Parathyroid adenoma (tissue), 2 donors: ENCODE measurements around the gene KRT33B.

Experiments used
- H2AFZ ChIP-seq: fragments of 300-600 bp; sonication (generic); one replicate; pipeline ENCODE4 v1.7.0; 2017; ENCODE audit warnings: antibody characterized with exemption, mild to moderate bottlenecking
- H3K27ac ChIP-seq: fragments of 300-600 bp; sonication (generic); one replicate; pipeline ENCODE4 v1.7.0; 2017
- H3K27me3 ChIP-seq: fragments of 300-600 bp; sonication (generic); one replicate; pipeline ENCODE4 v1.7.0; 2017; ENCODE audit warnings: low read length; ENCODE audit not compliant: control insufficient read depth, insufficient read depth
- H3K36me3 ChIP-seq: fragments of 300-600 bp; sonication (generic); one replicate; pipeline ENCODE4 v1.7.0; 2017; ENCODE audit warnings: low read length; ENCODE audit not compliant: control insufficient read depth, insufficient read depth
- H3K4me1 ChIP-seq: fragments of 300-600 bp; sonication (generic); one replicate; pipeline ENCODE4 v1.7.0; 2017; ENCODE audit warnings: control low read depth
- H3K4me2 ChIP-seq: fragments of 300-600 bp; sonication (generic); one replicate; pipeline ENCODE4 v1.7.0; 2017; ENCODE audit warnings: low read length
- H3K4me3 ChIP-seq: fragments of 300-600 bp; sonication (generic); one replicate; pipeline ENCODE4 v1.7.0; 2017; ENCODE audit warnings: low read depth, low read length
- H3K79me2 ChIP-seq: fragments of 300-600 bp; sonication (generic); one replicate; pipeline ENCODE4 v1.7.0; 2017; ENCODE audit warnings: control low read depth
- H3K9ac ChIP-seq: fragments of 300-600 bp; sonication (generic); one replicate; pipeline ENCODE4 v1.7.0; 2017; ENCODE audit warnings: mild to moderate bottlenecking
- H3K9me3 ChIP-seq: fragments of 300-600 bp; sonication (generic); one replicate; pipeline ENCODE4 v1.7.0; 2017; ENCODE audit warnings: low read length; ENCODE audit not compliant: control insufficient read depth
- CTCF ChIP-seq: fragments of 300-600 bp; sonication (generic); IDR thresholded peaks from one replicate; pipeline ENCODE4 v1.7.0; 2017; ENCODE audit warnings: antibody characterized with exemption, mild to moderate bottlenecking
- donor health status: primary hyperparathyroidism.

Gene KRT33B

GRCh38 chr17:41367426-41368075 lies 2.1 kb downstream of the KRT33B start:
- H3K4me2 ChIP-seq, result no peak overlapping the region
- H3K4me3 ChIP-seq, result no peak overlapping the region
- H3K27ac ChIP-seq, result no peak overlapping the region
- H3K9ac ChIP-seq, result no peak overlapping the region
- H3K36me3 ChIP-seq, result no peaks in the 10 kb centered on the region
- no peak for TF ChIP-seq CTCF
- no peaks in the 10 kb centered on the region for H3K79me2 ChIP-seq
- H3K4me1 ChIP-seq, result no peaks in the 10 kb centered on the region
- no peaks in the 10 kb centered on the region for H3K9me3 ChIP-seq
- no peak overlapping the region for H2AFZ ChIP-seq
- H3K27me3 ChIP-seq, result no peaks in the 10 kb centered on the region

- no peak overlapping the region for H3K4me2 ChIP-seq
- H3K9me3 ChIP-seq, result no peaks in the 10 kb centered on the region
- H3K4me3 ChIP-seq, result no peak overlapping the region
- H3K9ac ChIP-seq, result no peak overlapping the region
- H3K36me3 ChIP-seq, result no peaks in the 10 kb centered on the region
- no peaks in the 10 kb centered on the region for H3K79me2 ChIP-seq
- no peak overlapping the region for H3K27ac ChIP-seq
- no peak overlapping the region for H2AFZ ChIP-seq
- no peaks in the 10 kb centered on the region for H3K27me3 ChIP-seq
- H3K4me1 ChIP-seq, result no peaks in the 10 kb centered on the region
- TF ChIP-seq CTCF, result no peak
These were observed 3.5 kb downstream of the KRT33B start for GRCh38 chr17:41366070-41366469.

DNA sequence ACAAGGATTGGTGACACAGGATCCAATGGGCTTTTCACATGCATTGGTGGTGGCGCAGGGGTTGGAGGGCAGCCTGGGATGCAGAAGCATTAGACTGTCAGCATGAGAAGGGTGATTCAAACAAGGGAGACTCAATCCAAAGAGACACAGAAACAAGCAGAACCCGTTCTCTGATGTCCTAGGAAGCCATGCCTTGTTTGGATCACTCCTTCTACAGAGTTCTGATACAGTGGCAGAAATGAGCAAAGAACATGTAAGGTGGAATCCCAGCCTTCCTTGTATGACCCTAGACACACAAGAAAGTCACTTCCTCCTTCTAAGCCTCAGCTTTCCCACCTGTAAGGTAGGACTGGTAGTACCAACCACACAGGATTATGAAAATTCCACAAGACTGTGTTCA lies 5.7 kb downstream of the KRT33B start:
- H3K79me2 ChIP-seq, result no peaks in the 10 kb centered on the region
- no peak overlapping the region for H3K27ac ChIP-seq
- H3K4me2 ChIP-seq, result no peak overlapping the region
- H2AFZ ChIP-seq, result no peak overlapping the region
- no peaks in the 10 kb centered on the region for H3K9me3 ChIP-seq
- no peaks in the 10 kb centered on the region for H3K4me1 ChIP-seq
- no peaks in the 10 kb centered on the region for H3K27me3 ChIP-seq
- no peaks in the 10 kb centered on the region for H3K36me3 ChIP-seq
- H3K4me3 ChIP-seq, result no peak overlapping the region
- TF ChIP-seq CTCF, result no peak
- no peak overlapping the region for H3K9ac ChIP-seq

DNA sequence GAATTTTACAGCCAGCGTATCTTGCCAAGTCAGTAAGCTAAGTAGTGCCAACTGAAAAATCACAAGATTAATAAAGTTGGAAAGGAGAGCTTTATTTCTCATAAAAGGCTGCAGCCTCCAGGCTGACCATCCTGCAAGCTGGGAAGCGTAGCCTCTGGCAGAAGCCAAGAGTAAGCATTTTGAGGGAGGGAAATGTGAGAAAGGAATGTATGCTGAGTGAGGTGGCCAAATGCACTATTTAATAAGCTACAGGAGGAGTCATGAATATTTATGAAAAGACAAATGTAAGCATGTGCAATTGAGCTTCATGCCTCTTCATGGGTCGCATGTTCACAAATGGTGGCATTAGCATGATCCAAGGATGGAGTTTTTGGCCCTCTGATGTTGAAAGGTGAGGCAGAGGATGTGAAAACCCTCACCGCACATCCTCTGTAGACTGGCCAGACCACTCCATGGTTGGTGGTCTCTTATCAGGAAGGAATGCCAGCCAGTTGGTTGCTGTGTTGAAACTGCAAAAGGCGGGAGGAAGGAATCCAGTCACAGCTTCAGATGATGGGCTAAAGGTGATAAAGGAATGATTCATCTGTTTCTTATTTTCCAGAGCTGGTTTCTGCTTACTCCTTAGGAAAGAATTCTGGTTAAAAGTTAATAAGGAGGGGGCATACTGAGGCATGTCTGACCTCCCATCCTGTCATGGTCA lies 9.2 kb downstream of the KRT33B start:
- Histone ChIP-seq H2AFZ (no peak overlapping the region), H3K4me2 (no peak overlapping the region), H3K27ac (no peak overlapping the region), H3K79me2 (no peaks in the 10 kb centered on the region), H3K9ac (no peak overlapping the region), H3K4me3 (no peak overlapping the region), H3K36me3 (no peaks in the 10 kb centered on the region), H3K4me1 (no peaks in the 10 kb centered on the region), H3K9me3 (no peaks in the 10 kb centered on the region), H3K27me3 (no peaks in the 10 kb centered on the region)
- TF ChIP-seq CTCF, result no peak

DNA sequence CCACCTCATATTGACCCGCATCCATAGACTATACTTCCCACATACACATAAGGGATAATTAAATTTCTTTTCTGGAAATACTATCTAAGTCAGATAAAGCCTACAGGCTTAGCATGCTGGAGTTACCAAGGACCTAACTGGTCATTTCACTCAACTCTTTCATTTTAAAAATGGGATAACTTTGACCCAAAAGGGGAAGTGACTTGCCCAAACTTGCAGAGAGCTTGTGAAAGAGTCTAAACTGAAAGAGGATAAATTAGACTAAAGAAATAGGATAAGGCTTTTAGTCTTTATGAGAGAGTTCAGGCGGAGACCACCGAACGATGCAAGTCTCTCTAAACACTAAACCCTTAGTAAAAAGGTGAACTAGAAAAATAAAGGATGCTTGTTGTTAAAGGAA lies 15.1 kb downstream of the KRT33B start:
- Histone ChIP-seq H3K27me3 (no peaks in the 10 kb centered on the region), H3K9me3 (no peaks in the 10 kb centered on the region), H3K4me1 (no peaks in the 10 kb centered on the region), H3K27ac (no peak overlapping the region), H2AFZ (no peak overlapping the region), H3K4me2 (no peak overlapping the region), H3K9ac (no peak overlapping the region), H3K4me3 (no peak overlapping the region), H3K79me2 (no peaks in the 10 kb centered on the region), H3K36me3 (no peaks in the 10 kb centered on the region)
- no peak for TF ChIP-seq CTCF
